ENCODE measurements around the gene FN1.

FN1 gene

DNA sequence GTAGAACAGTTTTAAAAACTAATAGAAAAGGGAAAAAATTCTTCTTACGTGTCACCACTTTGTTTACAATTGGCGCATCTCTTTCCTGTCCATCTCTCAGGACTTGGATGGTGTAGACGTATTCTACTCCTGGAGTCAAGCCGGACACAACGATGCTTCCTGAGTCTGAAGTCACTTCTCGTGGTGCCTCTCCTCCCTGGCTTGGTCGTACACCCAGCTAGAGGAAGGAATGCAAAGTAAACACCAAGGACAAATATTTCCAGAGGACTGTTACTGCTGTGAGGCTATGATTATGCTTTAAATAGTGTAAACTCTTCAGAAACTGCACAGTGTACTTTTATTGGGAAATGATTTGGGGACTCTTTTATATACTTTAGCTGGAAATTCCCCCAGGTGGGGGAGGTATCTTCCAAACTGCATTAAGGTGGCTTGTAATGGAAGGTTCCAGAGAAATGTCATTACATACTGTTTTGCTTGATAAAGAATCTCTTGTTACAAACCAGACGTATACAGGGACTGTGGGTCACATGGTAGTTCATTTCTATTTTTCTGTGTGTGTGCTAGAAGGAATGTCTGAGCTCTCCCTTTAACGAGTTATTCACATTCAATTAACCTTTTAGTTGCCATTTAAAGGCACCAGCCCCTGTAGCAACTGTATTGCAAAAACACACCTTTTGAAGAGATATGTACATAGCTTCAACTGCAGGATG is 38.1 kb downstream of the FN1 start:
- TF ChIP-seq CEBPB (IDR thresholded peaks at IDR 0.05): no peak
- TF ChIP-seq CREB1 (IDR thresholded peaks at IDR 0.05; ENCODE audit: low read depth): no peak
- TF ChIP-seq, protein P1, sequence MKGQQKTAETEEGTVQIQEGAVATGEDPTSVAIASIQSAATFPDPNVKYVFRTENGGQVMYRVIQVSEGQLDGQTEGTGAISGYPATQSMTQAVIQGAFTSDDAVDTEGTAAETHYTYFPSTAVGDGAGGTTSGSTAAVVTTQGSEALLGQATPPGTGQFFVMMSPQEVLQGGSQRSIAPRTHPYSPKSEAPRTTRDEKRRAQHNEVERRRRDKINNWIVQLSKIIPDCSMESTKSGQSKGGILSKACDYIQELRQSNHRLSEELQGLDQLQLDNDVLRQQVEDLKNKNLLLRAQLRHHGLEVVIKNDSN (IDR thresholded peaks at IDR 0.05): no peak
- TF ChIP-seq YY1 (IDR thresholded peaks at IDR 0.05; ENCODE audit: low read depth): no peak
- TF ChIP-seq FOXM1 (IDR thresholded peaks at IDR 0.05; ENCODE audit: borderline replicate concordance, low read depth): no peak
- TF ChIP-seq, protein P2, sequence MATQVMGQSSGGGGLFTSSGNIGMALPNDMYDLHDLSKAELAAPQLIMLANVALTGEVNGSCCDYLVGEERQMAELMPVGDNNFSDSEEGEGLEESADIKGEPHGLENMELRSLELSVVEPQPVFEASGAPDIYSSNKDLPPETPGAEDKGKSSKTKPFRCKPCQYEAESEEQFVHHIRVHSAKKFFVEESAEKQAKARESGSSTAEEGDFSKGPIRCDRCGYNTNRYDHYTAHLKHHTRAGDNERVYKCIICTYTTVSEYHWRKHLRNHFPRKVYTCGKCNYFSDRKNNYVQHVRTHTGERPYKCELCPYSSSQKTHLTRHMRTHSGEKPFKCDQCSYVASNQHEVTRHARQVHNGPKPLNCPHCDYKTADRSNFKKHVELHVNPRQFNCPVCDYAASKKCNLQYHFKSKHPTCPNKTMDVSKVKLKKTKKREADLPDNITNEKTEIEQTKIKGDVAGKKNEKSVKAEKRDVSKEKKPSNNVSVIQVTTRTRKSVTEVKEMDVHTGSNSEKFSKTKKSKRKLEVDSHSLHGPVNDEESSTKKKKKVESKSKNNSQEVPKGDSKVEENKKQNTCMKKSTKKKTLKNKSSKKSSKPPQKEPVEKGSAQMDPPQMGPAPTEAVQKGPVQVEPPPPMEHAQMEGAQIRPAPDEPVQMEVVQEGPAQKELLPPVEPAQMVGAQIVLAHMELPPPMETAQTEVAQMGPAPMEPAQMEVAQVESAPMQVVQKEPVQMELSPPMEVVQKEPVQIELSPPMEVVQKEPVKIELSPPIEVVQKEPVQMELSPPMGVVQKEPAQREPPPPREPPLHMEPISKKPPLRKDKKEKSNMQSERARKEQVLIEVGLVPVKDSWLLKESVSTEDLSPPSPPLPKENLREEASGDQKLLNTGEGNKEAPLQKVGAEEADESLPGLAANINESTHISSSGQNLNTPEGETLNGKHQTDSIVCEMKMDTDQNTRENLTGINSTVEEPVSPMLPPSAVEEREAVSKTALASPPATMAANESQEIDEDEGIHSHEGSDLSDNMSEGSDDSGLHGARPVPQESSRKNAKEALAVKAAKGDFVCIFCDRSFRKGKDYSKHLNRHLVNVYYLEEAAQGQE (IDR thresholded peaks at IDR 0.05; ENCODE audit: low read depth): no peak
- no peak for TF ChIP-seq NFIC (IDR thresholded peaks at IDR 0.05)
- TF ChIP-seq RAD21 (IDR thresholded peaks at IDR 0.05; ENCODE audit: low read depth): no peak
- no peak for TF ChIP-seq EP300 (IDR thresholded peaks at IDR 0.05; ENCODE audit: borderline replicate concordance)
- no peak for TF ChIP-seq TCF12 (IDR thresholded peaks at IDR 0.05; ENCODE audit: low read depth)
- no peak for TF ChIP-seq TEAD4 (IDR thresholded peaks at IDR 0.05)
- TF ChIP-seq, protein P3, sequence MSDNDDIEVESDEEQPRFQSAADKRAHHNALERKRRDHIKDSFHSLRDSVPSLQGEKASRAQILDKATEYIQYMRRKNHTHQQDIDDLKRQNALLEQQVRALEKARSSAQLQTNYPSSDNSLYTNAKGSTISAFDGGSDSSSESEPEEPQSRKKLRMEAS (IDR thresholded peaks at IDR 0.05): no peak
- TF ChIP-seq EGR1 (IDR thresholded peaks at IDR 0.05): no peak
- TF ChIP-seq TAF1 (IDR thresholded peaks at IDR 0.05; ENCODE audit: low read depth): no peak
- TF ChIP-seq ZBTB7A (IDR thresholded peaks at IDR 0.05; ENCODE audit: low read depth): no peak

DNA sequence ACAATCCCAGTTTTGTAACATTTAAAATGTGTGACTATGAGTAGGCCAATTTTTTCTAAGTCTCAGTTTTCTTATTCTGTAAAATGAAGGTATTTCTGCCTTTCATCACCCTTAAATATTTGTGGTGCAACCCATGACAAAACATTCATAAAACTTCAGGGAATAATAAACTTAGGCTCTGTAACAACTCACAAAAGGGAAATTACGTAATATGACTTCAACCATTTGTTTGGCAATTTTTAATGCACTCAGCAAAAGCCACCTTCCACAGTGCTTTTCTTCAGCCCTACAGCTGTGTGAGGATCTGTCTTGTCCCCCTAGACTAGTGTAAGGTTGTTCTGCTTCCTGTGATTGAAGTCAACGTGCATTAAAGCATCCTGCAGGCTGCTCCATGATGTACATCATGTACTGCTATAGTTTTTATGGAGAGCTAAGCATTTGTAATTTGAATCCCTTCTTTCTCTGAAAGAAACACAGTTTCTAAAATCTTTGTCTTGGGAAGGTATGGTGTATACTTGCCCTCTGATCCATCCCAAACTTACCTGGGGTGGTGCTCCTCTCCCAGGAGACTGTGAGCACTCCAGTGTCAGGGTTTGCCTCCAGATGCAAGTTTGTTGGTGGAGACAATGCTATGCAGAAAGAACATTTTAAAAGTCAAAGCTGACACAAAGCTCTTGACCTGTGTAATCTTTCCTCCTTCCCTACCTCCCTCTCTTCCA is 39.1 kb downstream of the FN1 start:
- no peak for TF ChIP-seq CEBPB (IDR thresholded peaks at IDR 0.05)
- TF ChIP-seq, protein P2 (IDR thresholded peaks at IDR 0.05; ENCODE audit: low read depth): no peak
- TF ChIP-seq, protein P1 (IDR thresholded peaks at IDR 0.05): no peak
- TF ChIP-seq FOXM1 (IDR thresholded peaks at IDR 0.05; ENCODE audit: borderline replicate concordance, low read depth): no peak
- TF ChIP-seq TEAD4 (IDR thresholded peaks at IDR 0.05): no peak
- no peak for TF ChIP-seq TAF1 (IDR thresholded peaks at IDR 0.05; ENCODE audit: low read depth)
- no peak for TF ChIP-seq RAD21 (IDR thresholded peaks at IDR 0.05; ENCODE audit: low read depth)

DNA sequence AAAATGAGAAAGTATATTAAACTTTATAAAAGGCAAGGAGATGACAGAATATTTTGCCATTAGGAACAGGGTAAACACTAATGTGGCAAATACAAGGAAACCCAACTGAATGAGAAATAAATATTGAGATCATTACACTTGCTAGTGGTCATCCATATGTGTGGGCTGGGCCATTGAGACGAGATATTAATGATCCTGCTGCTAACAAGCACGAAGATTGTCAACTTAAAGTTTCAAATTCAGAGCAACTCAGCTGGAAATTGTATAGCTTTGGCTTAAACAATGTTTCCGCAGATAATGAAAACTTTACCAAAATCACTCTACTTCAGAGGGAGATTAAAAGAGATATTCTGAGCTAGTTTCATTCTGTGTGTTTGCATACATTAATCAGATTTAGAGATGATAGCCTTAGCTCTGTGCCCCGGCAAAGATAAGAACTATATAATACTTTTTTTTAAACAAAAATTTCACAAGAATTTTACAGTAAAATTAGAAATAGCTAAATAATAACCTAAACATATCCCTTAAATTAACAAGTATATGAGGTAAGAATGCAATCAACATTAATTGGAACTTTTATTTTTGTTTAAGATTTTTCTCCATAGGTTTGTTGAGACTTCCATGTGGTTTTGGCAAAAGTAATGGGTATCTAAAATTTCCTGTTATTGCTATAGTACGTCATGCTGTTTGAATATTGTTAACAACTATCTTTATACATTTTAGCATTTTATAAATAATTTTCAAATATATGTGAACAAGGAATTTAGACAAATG is 40.0 kb downstream of the FN1 start:
- TF ChIP-seq YY1 (IDR thresholded peaks at IDR 0.05; ENCODE audit: low read depth) (no peak), EP300 (IDR thresholded peaks at IDR 0.05; ENCODE audit: borderline replicate concordance) (no peak), ZBTB7A (IDR thresholded peaks at IDR 0.05; ENCODE audit: low read depth) (no peak)
- TF ChIP-seq, protein P3 (IDR thresholded peaks at IDR 0.05): no peak

DNA sequence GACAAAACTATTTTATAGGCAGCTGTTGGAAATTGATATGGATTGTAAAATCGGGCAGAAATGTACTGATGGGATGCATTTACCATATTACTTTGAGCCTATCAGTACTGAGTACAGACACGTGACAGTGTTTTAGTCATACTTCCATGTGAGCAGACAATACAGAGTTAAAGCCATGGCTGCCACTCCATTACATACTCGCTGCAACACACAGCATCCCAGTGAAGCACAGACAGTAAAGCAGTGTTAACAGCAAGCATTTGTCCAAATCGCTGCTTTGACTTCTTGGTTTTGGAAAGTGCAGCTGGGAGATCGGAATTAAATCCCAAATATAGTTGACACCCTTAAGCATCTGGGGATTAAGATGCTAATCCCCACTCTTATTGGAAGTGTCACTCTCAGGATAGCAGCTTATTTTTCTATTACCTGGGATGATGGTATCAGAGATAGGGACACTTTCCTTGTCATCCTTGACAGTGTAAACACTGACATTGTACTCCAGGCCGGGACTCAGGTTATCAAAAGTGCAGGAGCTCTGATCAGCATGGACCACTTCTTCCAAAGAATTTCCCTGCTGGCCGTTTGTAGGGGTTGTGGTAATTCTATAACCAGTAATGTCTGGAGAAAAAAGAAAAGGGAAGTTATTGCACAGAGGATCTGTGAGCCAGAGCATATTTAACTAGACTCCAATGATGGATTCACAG is 41.6 kb downstream of the FN1 start:
- TF ChIP-seq ZBTB7A (IDR thresholded peaks at IDR 0.05; ENCODE audit: low read depth) (no peak), TEAD4 (IDR thresholded peaks at IDR 0.05) (no peak), EP300 (IDR thresholded peaks at IDR 0.05; ENCODE audit: borderline replicate concordance) (no peak), TAF1 (IDR thresholded peaks at IDR 0.05; ENCODE audit: low read depth) (no peak), EGR1 (IDR thresholded peaks at IDR 0.05) (no peak)

DNA sequence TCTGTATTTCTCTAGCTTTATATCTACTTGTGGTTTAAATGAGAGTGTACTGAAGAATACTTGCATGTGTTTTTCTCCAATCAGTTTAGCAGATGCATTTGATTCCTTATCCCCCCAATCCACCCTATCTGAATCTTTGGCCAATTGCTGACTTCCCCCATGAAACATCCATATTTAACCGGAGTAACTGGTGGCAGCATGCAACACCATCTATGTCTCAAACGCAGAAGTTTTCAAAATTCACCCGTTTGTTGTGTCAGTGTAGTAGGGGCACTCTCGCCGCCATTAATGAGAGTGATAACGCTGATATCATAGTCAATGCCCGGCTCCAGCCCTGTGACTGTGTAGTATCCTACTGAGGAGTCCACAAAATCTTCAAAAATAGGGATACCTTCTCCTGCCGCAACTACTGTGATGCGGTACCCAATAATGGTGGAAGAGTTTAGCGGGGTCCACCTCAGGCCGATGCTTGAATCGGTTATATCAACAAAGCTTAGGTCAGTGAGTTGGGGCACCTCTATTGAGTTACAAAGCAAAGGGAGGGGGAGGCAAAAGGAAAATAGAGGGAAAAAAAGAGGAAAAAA is 43.1 kb downstream of the FN1 start:
- TF ChIP-seq EGR1 (IDR thresholded peaks at IDR 0.05): no peak
- TF ChIP-seq EP300 (IDR thresholded peaks at IDR 0.05; ENCODE audit: borderline replicate concordance): no peak
- no peak for TF ChIP-seq NFIC (IDR thresholded peaks at IDR 0.05)
- TF ChIP-seq RAD21 (IDR thresholded peaks at IDR 0.05; ENCODE audit: low read depth): no peak
- TF ChIP-seq, protein P2 (IDR thresholded peaks at IDR 0.05; ENCODE audit: low read depth): no peak
- TF ChIP-seq TCF12 (IDR thresholded peaks at IDR 0.05; ENCODE audit: low read depth): no peak
- no peak for TF ChIP-seq TAF1 (IDR thresholded peaks at IDR 0.05; ENCODE audit: low read depth)
- TF ChIP-seq, protein P3 (IDR thresholded peaks at IDR 0.05): no peak
- TF ChIP-seq, protein P1 (IDR thresholded peaks at IDR 0.05): no peak
- TF ChIP-seq CEBPB (IDR thresholded peaks at IDR 0.05): no peak
- no peak for TF ChIP-seq TEAD4 (IDR thresholded peaks at IDR 0.05)
- TF ChIP-seq YY1 (IDR thresholded peaks at IDR 0.05; ENCODE audit: low read depth): no peak
- TF ChIP-seq ZBTB7A (IDR thresholded peaks at IDR 0.05; ENCODE audit: low read depth): no peak
- no peak for TF ChIP-seq CREB1 (IDR thresholded peaks at IDR 0.05; ENCODE audit: low read depth)
- no peak for TF ChIP-seq FOXM1 (IDR thresholded peaks at IDR 0.05; ENCODE audit: borderline replicate concordance, low read depth)

Data from Ishikawa (cell line).